IPS DF 6.9 (cell line): ENCODE measurements around the gene RUBCN.
"Not testable (repeated sequence)": the region's sequence is repeated elsewhere in the genome, so short reads cannot be mapped to it uniquely, and the experiment has no call there.

Experiments used
- DNase-seq: peaks from one replicate; pipeline ENCODE4 v3.0.0-alpha.2; 2013; ENCODE audit warnings: low read depth, low spot score
- H3K27ac ChIP-seq: one replicate; pipeline ENCODE4 v1.5.1; 2013; ENCODE audit warnings: low read length, control low read depth
- H3K27me3 ChIP-seq: 2 replicates; pipeline ENCODE4 v1.6.1; 2013; ENCODE audit warnings: mild to moderate bottlenecking, low read length; ENCODE audit not compliant: control insufficient read depth, insufficient read depth
- H3K36me3 ChIP-seq: 2 replicates; pipeline ENCODE4 v1.6.1; 2013; ENCODE audit warnings: low read length; ENCODE audit not compliant: control insufficient read depth, insufficient read depth
- H3K4me1 ChIP-seq: 2 replicates; pipeline ENCODE4 v1.6.1; 2013; ENCODE audit warnings: low read length; ENCODE audit not compliant: control insufficient read depth, insufficient read depth
- H3K4me3 ChIP-seq: 2 replicates; pipeline ENCODE4 v1.5.1; 2013; ENCODE audit warnings: mild to moderate bottlenecking, low read length
- H3K9me3 ChIP-seq: 2 replicates; pipeline ENCODE4 v1.6.1; 2013; ENCODE audit warnings: low read length, inconsistent platforms; ENCODE audit not compliant: control insufficient read depth, insufficient read depth
- WGBS: extraction: QIAGEN DNeasy Blood & Tissue Kit; methylation state at CpG from one replicate; pipeline ENCODE4 v1.1.7; 2013; ENCODE audit warnings: mixed read lengths, missing lambda C conversion rate; ENCODE audit not compliant: insufficient read length, insufficient coverage; 5-methylcytosine and 5-hydroxymethylcytosine counted together

RUBCN gene

GRCh38 chr3:197713477-197713822, 23.3 kb downstream of the RUBCN start:
- Histone ChIP-seq H3K27ac (no peak overlapping the region), H3K4me1 (no peaks in the 10 kb centered on the region), H3K27me3 (no peaks in the 10 kb centered on the region), H3K4me3 (no peak overlapping the region), H3K36me3 (no peaks in the 10 kb centered on the region), H3K9me3 (no peaks in the 10 kb centered on the region)
- no peak for DNase-seq
- no CpG with 5 or more reads among the region's 4 CpGs for WGBS

- H3K4me1 ChIP-seq = no peaks in the 10 kb centered on the region
- H3K27ac ChIP-seq = no peak overlapping the region
- H3K36me3 ChIP-seq = no peaks in the 10 kb centered on the region
- peak; percentile 18 for DNase-seq
- WGBS = no CpG with 5 or more reads among the region's 9 CpGs
- H3K9me3 ChIP-seq = no peaks in the 10 kb centered on the region
- no peaks in the 10 kb centered on the region for H3K27me3 ChIP-seq
- no peak overlapping the region for H3K4me3 ChIP-seq
Observed at GRCh38 chr3:197711973-197712707, 24.6 kb downstream of the RUBCN start.

GRCh38 chr3:197710965-197711364, 25.7 kb downstream of the RUBCN start:
- H3K27ac ChIP-seq, DNase-seq, H3K4me3 ChIP-seq, H3K9me3 ChIP-seq, H3K4me1 ChIP-seq, H3K36me3 ChIP-seq, H3K27me3 ChIP-seq: not testable (repeated sequence)
- no CpG with 5 or more reads among the region's 5 CpGs for WGBS

GRCh38 chr3:197709135-197709534, 27.6 kb downstream of the RUBCN start:
- H3K36me3 ChIP-seq = no peaks in the 10 kb centered on the region
- H3K9me3 ChIP-seq = no peaks in the 10 kb centered on the region
- no peak overlapping the region for H3K27ac ChIP-seq
- no CpG with 5 or more reads among the region's 9 CpGs for WGBS
- no peak overlapping the region for H3K4me3 ChIP-seq
- no peaks in the 10 kb centered on the region for H3K27me3 ChIP-seq
- DNase-seq = no peak
- no peaks in the 10 kb centered on the region for H3K4me1 ChIP-seq

- H3K27me3 ChIP-seq = no peaks in the 10 kb centered on the region
- DNase-seq = no peak
- no peaks in the 10 kb centered on the region for H3K4me1 ChIP-seq
- WGBS = no CpG with 5 or more reads among the region's 7 CpGs
- H3K4me3 ChIP-seq = no peak overlapping the region
- no peak overlapping the region for H3K27ac ChIP-seq
- 0 out of 2 replicates have a peak, but pooled peaks cover 3% of the 10 kb centered on the region for H3K36me3 ChIP-seq
- no peaks in the 10 kb centered on the region for H3K9me3 ChIP-seq
Observed at GRCh38 chr3:197706658-197707057, 30.0 kb downstream of the RUBCN start.

- DNase-seq = no peak
- no peak overlapping the region for H3K4me3 ChIP-seq
- H3K4me1 ChIP-seq = no peaks in the 10 kb centered on the region
- H3K9me3 ChIP-seq = no peaks in the 10 kb centered on the region
- no peaks in the 10 kb centered on the region for H3K27me3 ChIP-seq
- WGBS = no CpG with 5 or more reads among the region's 4 CpGs
- H3K27ac ChIP-seq = no peak overlapping the region
- 0 out of 2 replicates have a peak, but pooled peaks cover 3% of the 10 kb centered on the region for H3K36me3 ChIP-seq
Observed at GRCh38 chr3:197701841-197702240, 34.9 kb downstream of the RUBCN start.

- H3K36me3 ChIP-seq = peaks cover 3% of the 10 kb centered on the region; the same call in 1 of the 2 replicates
- no peak overlapping the region for H3K27ac ChIP-seq
- DNase-seq = no peak
- H3K4me1 ChIP-seq = no peaks in the 10 kb centered on the region
- no peaks in the 10 kb centered on the region for H3K9me3 ChIP-seq
- no peak overlapping the region for H3K4me3 ChIP-seq
- H3K27me3 ChIP-seq = no peaks in the 10 kb centered on the region
- no CpG with 5 or more reads among the region's 9 CpGs for WGBS
Observed at GRCh38 chr3:197700095-197700494, 36.6 kb downstream of the RUBCN start.

GRCh38 chr3:197697355-197697754, 39.3 kb downstream of the RUBCN start:
- no CpG with 5 or more reads among the region's 6 CpGs for WGBS
- DNase-seq = no peak
- H3K4me1 ChIP-seq = no peaks in the 10 kb centered on the region
- H3K27ac ChIP-seq = no peak overlapping the region
- H3K27me3 ChIP-seq = no peaks in the 10 kb centered on the region
- no peaks in the 10 kb centered on the region for H3K9me3 ChIP-seq
- no peaks in the 10 kb centered on the region; the same call in 1 of the 2 replicates for H3K36me3 ChIP-seq
- no peak overlapping the region for H3K4me3 ChIP-seq

GRCh38 chr3:197694251-197694650, 42.5 kb downstream of the RUBCN start:
- no peak overlapping the region for H3K4me3 ChIP-seq
- WGBS = no CpG with 5 or more reads among the region's 7 CpGs
- H3K36me3 ChIP-seq = no peaks in the 10 kb centered on the region; the same call in 1 of the 2 replicates
- H3K27me3 ChIP-seq = no peaks in the 10 kb centered on the region
- no peaks in the 10 kb centered on the region for H3K9me3 ChIP-seq
- no peak for DNase-seq
- no peaks in the 10 kb centered on the region for H3K4me1 ChIP-seq
- no peak overlapping the region for H3K27ac ChIP-seq

GRCh38 chr3:197692641-197693040, 44.1 kb downstream of the RUBCN start:
- no peak overlapping the region for H3K4me3 ChIP-seq
- H3K36me3 ChIP-seq = no peaks in the 10 kb centered on the region; the same call in 1 of the 2 replicates
- no peak overlapping the region for H3K27ac ChIP-seq
- no peaks in the 10 kb centered on the region for H3K9me3 ChIP-seq
- no peaks in the 10 kb centered on the region for H3K27me3 ChIP-seq
- WGBS = no CpG with 5 or more reads among the region's 4 CpGs
- no peak for DNase-seq
- H3K4me1 ChIP-seq = no peaks in the 10 kb centered on the region

- no peak overlapping the region for H3K4me3 ChIP-seq
- no peak overlapping the region for H3K27ac ChIP-seq
- no peaks in the 10 kb centered on the region; the same call in 1 of the 2 replicates for H3K36me3 ChIP-seq
- DNase-seq = no peak
- H3K9me3 ChIP-seq = no peaks in the 10 kb centered on the region
- no peaks in the 10 kb centered on the region for H3K4me1 ChIP-seq
- WGBS = no CpG with 5 or more reads among the region's 6 CpGs
- H3K27me3 ChIP-seq = no peaks in the 10 kb centered on the region
Observed at GRCh38 chr3:197690754-197691153, 46.0 kb downstream of the RUBCN start.
